ENCODE results near the gene NAGLU. TPM values are rescaled to one million over a fixed set of nuclear protein-coding genes. Genes with fewer than 3 reads are reported as not detected.

Gene NAGLU
- total and polyA plus RNA-seq, 2 of the 13 experiments (the other 11 are each of a cell fraction or from before 2014, with no cell fraction given), result 28.2 to 40.1 TPM

DNA sequence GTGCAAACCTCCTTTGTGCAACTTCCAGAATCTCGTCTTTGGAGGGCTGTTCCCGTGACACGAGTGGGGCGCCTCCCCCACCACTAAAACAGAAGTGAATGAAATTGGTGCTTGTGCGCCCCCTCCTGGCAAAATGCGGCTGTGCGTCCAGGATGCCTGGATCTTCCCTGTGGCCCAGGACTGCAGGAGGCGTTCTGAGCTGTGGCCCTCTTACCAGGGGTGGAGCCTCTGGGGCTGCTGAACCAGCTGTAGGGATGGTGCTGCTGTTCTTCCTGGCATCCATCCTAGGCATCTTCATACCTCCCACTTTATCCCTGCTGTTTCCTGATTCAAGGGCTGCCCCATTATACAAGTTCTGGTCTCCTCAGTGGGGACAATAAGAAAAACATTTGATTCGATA lies 18.5 kb upstream of the NAGLU start (continued):
- peak; percentile 55 for TF ChIP-seq SAP130 (CRISPR knock-in tag; IDR thresholded peaks at IDR 0.05; ENCODE audit: low read depth)
- TF ChIP-seq MEIS2 (CRISPR knock-in tag; IDR thresholded peaks at IDR 0.05), result 0 out of 2 replicates have a peak, but pooled peaks have one; percentile 25
- TF ChIP-seq, protein P1, sequence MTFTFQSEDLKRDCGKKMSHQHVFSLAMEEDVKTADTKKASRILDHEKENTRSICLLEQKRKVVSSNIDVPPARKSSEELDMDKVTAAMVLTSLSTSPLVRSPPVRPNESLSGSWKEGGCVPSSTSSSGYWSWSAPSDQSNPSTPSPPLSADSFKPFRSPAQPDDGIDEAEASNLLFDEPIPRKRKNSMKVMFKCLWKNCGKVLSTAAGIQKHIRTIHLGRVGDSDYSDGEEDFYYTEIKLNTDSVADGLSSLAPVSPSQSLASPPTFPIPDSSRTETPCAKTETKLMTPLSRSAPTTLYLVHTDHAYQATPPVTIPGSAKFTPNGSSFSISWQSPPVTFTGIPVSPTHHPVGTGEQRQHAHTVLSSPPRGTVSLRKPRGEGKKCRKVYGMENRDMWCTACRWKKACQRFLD (CRISPR knock-in tag; IDR thresholded peaks at IDR 0.05; ENCODE audit: borderline replicate concordance), result no peak
- 0 out of 2 replicates have a peak, but pooled peaks have one; percentile 43 for TF ChIP-seq DNMT1 (CRISPR knock-in tag; IDR thresholded peaks at IDR 0.05)
- no peak for TF ChIP-seq ZNF101 (CRISPR knock-in tag; IDR thresholded peaks at IDR 0.05; ENCODE audit: borderline replicate concordance, low read depth)
- TF ChIP-seq, protein P2, sequence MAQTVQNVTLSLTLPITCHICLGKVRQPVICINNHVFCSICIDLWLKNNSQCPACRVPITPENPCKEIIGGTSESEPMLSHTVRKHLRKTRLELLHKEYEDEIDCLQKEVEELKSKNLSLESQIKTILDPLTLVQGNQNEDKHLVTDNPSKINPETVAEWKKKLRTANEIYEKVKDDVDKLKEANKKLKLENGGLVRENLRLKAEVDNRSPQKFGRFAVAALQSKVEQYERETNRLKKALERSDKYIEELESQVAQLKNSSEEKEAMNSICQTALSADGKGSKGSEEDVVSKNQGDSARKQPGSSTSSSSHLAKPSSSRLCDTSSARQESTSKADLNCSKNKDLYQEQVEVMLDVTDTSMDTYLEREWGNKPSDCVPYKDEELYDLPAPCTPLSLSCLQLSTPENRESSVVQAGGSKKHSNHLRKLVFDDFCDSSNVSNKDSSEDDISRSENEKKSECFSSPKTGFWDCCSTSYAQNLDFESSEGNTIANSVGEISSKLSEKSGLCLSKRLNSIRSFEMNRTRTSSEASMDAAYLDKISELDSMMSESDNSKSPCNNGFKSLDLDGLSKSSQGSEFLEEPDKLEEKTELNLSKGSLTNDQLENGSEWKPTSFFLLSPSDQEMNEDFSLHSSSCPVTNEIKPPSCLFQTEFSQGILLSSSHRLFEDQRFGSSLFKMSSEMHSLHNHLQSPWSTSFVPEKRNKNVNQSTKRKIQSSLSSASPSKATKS (CRISPR knock-in tag; IDR thresholded peaks at IDR 0.05), result no peak
- no peak for TF ChIP-seq MXI1 (IDR thresholded peaks at IDR 0.05; ENCODE audit: borderline replicate concordance, low read depth, low read length)
- TF ChIP-seq MYC (CRISPR knock-in tag; IDR thresholded peaks at IDR 0.05; ENCODE audit: borderline replicate concordance), result peak; percentile 44; the same call in 1 of the 2 replicates
- no peak for TF ChIP-seq PAX8 (CRISPR knock-in tag; IDR thresholded peaks at IDR 0.05; ENCODE audit: borderline replicate concordance)
- TF ChIP-seq MIER2 (CRISPR knock-in tag; IDR thresholded peaks at IDR 0.05), result peak; percentile 78
- TF ChIP-seq ATAD3A (CRISPR knock-in tag; IDR thresholded peaks at IDR 0.05), result no peak
- peak; percentile 73 for TF ChIP-seq ERF (CRISPR knock-in tag; IDR thresholded peaks at IDR 0.05)
- TF ChIP-seq KDM5A (IDR thresholded peaks at IDR 0.05; ENCODE audit: borderline replicate concordance, low read length), result no peak
- TF ChIP-seq ZNF510 (CRISPR knock-in tag; IDR thresholded peaks at IDR 0.05; ENCODE audit: low read depth), result no peak
- TF ChIP-seq ZBTB38 (CRISPR knock-in tag; IDR thresholded peaks at IDR 0.05), result peak; percentile 81
- TF ChIP-seq, protein P3, sequence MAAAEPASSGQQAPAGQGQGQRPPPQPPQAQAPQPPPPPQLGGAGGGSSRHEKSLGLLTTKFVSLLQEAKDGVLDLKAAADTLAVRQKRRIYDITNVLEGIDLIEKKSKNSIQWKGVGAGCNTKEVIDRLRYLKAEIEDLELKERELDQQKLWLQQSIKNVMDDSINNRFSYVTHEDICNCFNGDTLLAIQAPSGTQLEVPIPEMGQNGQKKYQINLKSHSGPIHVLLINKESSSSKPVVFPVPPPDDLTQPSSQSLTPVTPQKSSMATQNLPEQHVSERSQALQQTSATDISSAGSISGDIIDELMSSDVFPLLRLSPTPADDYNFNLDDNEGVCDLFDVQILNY (CRISPR knock-in tag; conservative IDR thresholded peaks at IDR 0.05), result no peak
- peak; percentile 60; the same call in 1 of the 2 replicates for TF ChIP-seq SAFB2 (CRISPR knock-in tag; IDR thresholded peaks at IDR 0.05; ENCODE audit: borderline replicate concordance, low read depth)
- TF ChIP-seq, protein P4, sequence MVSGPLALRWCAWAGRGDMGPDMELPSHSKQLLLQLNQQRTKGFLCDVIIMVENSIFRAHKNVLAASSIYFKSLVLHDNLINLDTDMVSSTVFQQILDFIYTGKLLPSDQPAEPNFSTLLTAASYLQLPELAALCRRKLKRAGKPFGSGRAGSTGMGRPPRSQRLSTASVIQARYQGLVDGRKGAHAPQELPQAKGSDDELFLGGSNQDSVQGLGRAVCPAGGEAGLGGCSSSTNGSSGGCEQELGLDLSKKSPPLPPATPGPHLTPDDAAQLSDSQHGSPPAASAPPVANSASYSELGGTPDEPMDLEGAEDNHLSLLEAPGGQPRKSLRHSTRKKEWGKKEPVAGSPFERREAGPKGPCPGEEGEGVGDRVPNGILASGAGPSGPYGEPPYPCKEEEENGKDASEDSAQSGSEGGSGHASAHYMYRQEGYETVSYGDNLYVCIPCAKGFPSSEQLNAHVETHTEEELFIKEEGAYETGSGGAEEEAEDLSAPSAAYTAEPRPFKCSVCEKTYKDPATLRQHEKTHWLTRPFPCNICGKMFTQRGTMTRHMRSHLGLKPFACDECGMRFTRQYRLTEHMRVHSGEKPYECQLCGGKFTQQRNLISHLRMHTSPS (CRISPR knock-in tag; IDR thresholded peaks at IDR 0.05; ENCODE audit: low read depth), result 0 out of 2 replicates have a peak, but pooled peaks have one; percentile 23
- TF ChIP-seq ZNF841 (CRISPR knock-in tag; IDR thresholded peaks at IDR 0.05; ENCODE audit: borderline replicate concordance), result no peak
- no peak for TF ChIP-seq YY1 (IDR thresholded peaks at IDR 0.05; ENCODE audit: insufficient read depth, insufficient replicate concordance, low read depth, low read length)
- no peak for TF ChIP-seq PRPF4 (IDR thresholded peaks at IDR 0.05; ENCODE audit: low read depth, low read length, poor library complexity, severe bottlenecking)
- TF ChIP-seq SRSF4 (IDR thresholded peaks at IDR 0.05; ENCODE audit: low read depth, low read length, poor library complexity, severe bottlenecking), result no peak
- TF ChIP-seq NCOA5 (CRISPR knock-in tag; IDR thresholded peaks at IDR 0.05), result no peak
- peak; percentile 45; the same call in 1 of the 2 replicates for TF ChIP-seq KDM4B (CRISPR knock-in tag; IDR thresholded peaks at IDR 0.05)

Data from HepG2 (cell line).